ENCODE results near the gene CORO2B.

GRCh38 chr15:68717951-68718350 is 139.2 kb downstream of the CORO2B start:
- TF ChIP-seq USF2 (CRISPR knock-in tag; IDR thresholded peaks at IDR 0.05), result no peak
- no peak for TF ChIP-seq CTCF (IDR thresholded peaks at IDR 0.05 in 2 of 3, conservative IDR thresholded peaks at IDR 0.05 in 1 of 3; ENCODE audit: insufficient read depth in 2 of 3, low read depth in 1 of 3, low read length in 3 of 3)
- no peak for TF ChIP-seq ZNF431 (CRISPR knock-in tag; IDR thresholded peaks at IDR 0.05)
- TF ChIP-seq MYC (IDR thresholded peaks at IDR 0.05; ENCODE audit: low read depth, low read length), result no peak
- no peak for TF ChIP-seq MYC (CRISPR knock-in tag; IDR thresholded peaks at IDR 0.05; ENCODE audit: borderline replicate concordance, low read depth)
- TF ChIP-seq POLR2A (conservative IDR thresholded peaks at IDR 0.05), result no peak
- TF ChIP-seq NR2F6 (CRISPR knock-in tag; IDR thresholded peaks at IDR 0.05), result no peak
- no peak for TF ChIP-seq JUNB (CRISPR knock-in tag; conservative IDR thresholded peaks at IDR 0.05)
- TF ChIP-seq SMAD1 (IDR thresholded peaks at IDR 0.05; ENCODE audit: low read depth, low read length, partially characterized antibody), result no peak
- TF ChIP-seq TSHZ1 (CRISPR knock-in tag; IDR thresholded peaks at IDR 0.05), result no peak
- TF ChIP-seq KAT8 (IDR thresholded peaks at IDR 0.05; ENCODE audit: low read depth), result no peak
- TF ChIP-seq ZNF282 (CRISPR knock-in tag; IDR thresholded peaks at IDR 0.05), result no peak
- TF ChIP-seq MAX (CRISPR knock-in tag; IDR thresholded peaks at IDR 0.05), result no peak

Data from K562 (cell line).